NB4 (cell line): ENCODE results near the gene CD300LF.

ENCODE experiments used
- CTCF ChIP-seq: IDR thresholded peaks from one replicate; pipeline ENCODE4 v1.5.1; 2012; ENCODE audit warnings: low read depth, low read length
- MAX ChIP-seq: IDR thresholded peaks from 2 replicates; pipeline ENCODE4 v1.6.1; 2011; ENCODE audit warnings: low read depth, low read length
- POLR2A ChIP-seq: IDR thresholded peaks from 2 replicates; pipeline ENCODE4 v1.6.1; 2011; ENCODE audit warnings: mild to moderate bottlenecking; ENCODE audit not compliant: insufficient read length; ENCODE audit errors: extremely low read depth

GRCh38 chr17:74755533-74755932, 42.8 kb upstream of the CD300LF start:
- TF ChIP-seq CTCF (no peak), POLR2A (no peak), MAX (no peak)
